ENCODE data around the gene DCST1. TPM values are rescaled to one million over a fixed set of nuclear protein-coding genes. Genes with fewer than 3 reads are reported as not detected.
A peak's percentile ranks its signal among the peaks of the same experiment; 100 is the strongest.

Gene DCST1
- total RNA-seq, 1 experiment from 2014 or later: not detected

DNA sequence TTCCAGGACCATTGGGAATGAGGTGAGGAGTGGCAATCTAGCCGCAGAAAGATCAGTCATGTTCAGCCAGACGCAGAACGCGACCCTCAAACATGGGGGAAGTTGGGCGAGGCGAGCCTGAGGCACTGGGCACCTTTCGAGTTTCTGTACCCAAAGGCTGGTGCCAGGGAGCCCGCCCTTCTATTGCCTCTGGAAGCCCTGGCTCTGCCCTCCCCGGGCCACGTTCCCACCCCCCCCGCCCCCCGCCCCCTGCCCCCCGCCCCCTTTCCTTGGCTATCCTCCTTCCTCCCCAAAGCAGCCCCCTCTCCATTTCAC, 33.3 kb upstream of the DCST1 start:
- H2AFZ ChIP-seq (ENCODE audit: low read length): peak overlapping the region; percentile 78
- POLR2A ChIA-PET (ENCODE audit: unreplicated experiment): no interaction called here
- peaks cover 34% of the 10 kb centered on the region for H3K4me1 ChIP-seq (ENCODE audit: insufficient read depth, low read length)
- CTCF ChIA-PET: interaction anchor here (0.8 to 1.5 kb wide), 2 partner anchors 29 to 85 kb away, joined by 3 to 4 read pairs; partner anchors contain the start of gene SHC1
- H3K9me2 ChIP-seq (replicated peaks; ENCODE audit: low read length): no peaks in the 10 kb centered on the region
- H3F3A ChIP-seq (ENCODE audit: low read length, unreplicated experiment): peaks cover 4% of the 10 kb centered on the region
- intact Hi-C loops (cut with micrococcal nuclease): loop anchor here (2.0 kb wide), 1 partner anchor 40 kb away; the partner anchor contains the start of gene PYGO2
- H3K9ac ChIP-seq (ENCODE audit: low read length): peak overlapping the region; percentile 70
- peak overlapping the region; percentile 97 for H3K4me2 ChIP-seq (ENCODE audit: low read length)
- peak overlapping the region; percentile 77 for H3K27ac ChIP-seq (ENCODE audit: low read length)
- DNase-seq (no peak), ATAC-seq (no peak; the same call in 1 of the 2 replicates)
- H3K36me3 ChIP-seq (ENCODE audit: low read depth, low read length): no peaks in the 10 kb centered on the region
- TF ChIP-seq EZH2 (IDR thresholded peaks at IDR 0.05; ENCODE audit: low read length, unreplicated experiment) (no peak), EZH2phosphoT487 (IDR thresholded peaks at IDR 0.05; ENCODE audit: borderline replicate concordance, low read length) (no peak)
- TF ChIP-seq, protein P1, sequence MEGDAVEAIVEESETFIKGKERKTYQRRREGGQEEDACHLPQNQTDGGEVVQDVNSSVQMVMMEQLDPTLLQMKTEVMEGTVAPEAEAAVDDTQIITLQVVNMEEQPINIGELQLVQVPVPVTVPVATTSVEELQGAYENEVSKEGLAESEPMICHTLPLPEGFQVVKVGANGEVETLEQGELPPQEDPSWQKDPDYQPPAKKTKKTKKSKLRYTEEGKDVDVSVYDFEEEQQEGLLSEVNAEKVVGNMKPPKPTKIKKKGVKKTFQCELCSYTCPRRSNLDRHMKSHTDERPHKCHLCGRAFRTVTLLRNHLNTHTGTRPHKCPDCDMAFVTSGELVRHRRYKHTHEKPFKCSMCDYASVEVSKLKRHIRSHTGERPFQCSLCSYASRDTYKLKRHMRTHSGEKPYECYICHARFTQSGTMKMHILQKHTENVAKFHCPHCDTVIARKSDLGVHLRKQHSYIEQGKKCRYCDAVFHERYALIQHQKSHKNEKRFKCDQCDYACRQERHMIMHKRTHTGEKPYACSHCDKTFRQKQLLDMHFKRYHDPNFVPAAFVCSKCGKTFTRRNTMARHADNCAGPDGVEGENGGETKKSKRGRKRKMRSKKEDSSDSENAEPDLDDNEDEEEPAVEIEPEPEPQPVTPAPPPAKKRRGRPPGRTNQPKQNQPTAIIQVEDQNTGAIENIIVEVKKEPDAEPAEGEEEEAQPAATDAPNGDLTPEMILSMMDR (conservative IDR thresholded peaks at IDR 0.05; ENCODE audit: low read depth, low read length): no peak
- H3K4me3 ChIP-seq (ENCODE audit: low read length): peak overlapping the region; percentile 83
- H3K9me3 ChIP-seq (ENCODE audit: low read length): no peaks in the 10 kb centered on the region
- no TSS peak for BruUV-seq (replicated peaks)
- no peaks in the 10 kb centered on the region for H4K20me1 ChIP-seq (ENCODE audit: low read length)
- H3K79me2 ChIP-seq (ENCODE audit: low read length): peaks cover 28% of the 10 kb centered on the region
- H3K27me3 ChIP-seq (ENCODE audit: low read length): no peaks in the 10 kb centered on the region

DNA sequence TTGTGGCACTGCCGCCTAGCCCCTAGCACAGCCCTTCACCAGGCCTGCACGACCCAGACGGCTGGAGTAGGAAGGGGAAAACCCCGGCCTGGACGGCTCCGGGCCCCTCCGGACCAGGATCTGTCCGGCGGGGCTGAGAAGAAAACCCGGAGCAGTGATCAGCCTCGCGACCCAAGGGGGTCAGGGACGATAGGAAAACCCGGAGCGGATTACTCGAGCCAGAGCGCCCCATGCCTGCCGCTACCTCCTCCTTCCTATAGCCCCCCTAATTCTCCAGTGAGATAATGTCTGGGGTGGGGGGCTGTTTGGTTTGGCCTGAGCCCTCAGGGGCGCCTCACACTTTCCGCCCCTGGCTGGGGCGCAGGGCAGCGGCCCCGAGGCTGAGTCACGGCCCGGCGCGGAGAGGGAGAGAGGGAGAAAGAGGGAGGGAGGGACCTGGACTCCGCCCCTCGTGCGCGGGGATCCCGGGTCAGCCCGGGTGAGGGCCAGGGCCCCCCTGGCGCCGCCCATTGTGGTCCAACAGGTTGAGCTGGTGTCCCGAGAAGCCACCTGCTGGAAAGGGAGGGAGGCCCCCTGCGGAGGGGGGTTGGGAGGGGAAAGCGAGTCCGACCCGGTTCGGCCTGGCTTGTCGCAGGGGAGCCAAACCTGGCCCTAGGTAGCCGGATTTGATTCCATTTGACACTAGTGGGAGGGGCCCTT, 32.7 kb upstream of the DCST1 start:
- DNase-seq (peak; percentile 98), ATAC-seq (peak; percentile 38)
- no TSS peak for BruUV-seq (replicated peaks)
- POLR2A ChIA-PET (ENCODE audit: unreplicated experiment): no interaction called here
- Histone ChIP-seq H3K4me2 (ENCODE audit: low read length) (peak overlapping the region; percentile 97), H3K27ac (ENCODE audit: low read length) (peak overlapping the region; percentile 77), H3K9me2 (replicated peaks; ENCODE audit: low read length) (no peaks in the 10 kb centered on the region), H3K4me3 (ENCODE audit: low read length) (peak overlapping the region; percentile 83), H3F3A (ENCODE audit: low read length, unreplicated experiment) (peaks cover 4% of the 10 kb centered on the region), H3K27me3 (ENCODE audit: low read length) (no peaks in the 10 kb centered on the region), H3K9ac (ENCODE audit: low read length) (peak overlapping the region; percentile 70), H3K4me1 (ENCODE audit: insufficient read depth, low read length) (peaks cover 39% of the 10 kb centered on the region), H3K36me3 (ENCODE audit: low read depth, low read length) (peaks cover under 1% of the 10 kb centered on the region; the same call in 1 of the 2 replicates), H3K79me2 (ENCODE audit: low read length) (peaks cover 33% of the 10 kb centered on the region), H2AFZ (ENCODE audit: low read length) (peak overlapping the region; percentile 68), H4K20me1 (ENCODE audit: low read length) (no peaks in the 10 kb centered on the region), H3K9me3 (ENCODE audit: low read length) (no peaks in the 10 kb centered on the region)
- intact Hi-C loops (cut with micrococcal nuclease): loop anchor here (1.0 to 2.0 kb wide), 3 partner anchors 18 to 40 kb away; partner anchors contain the start of genes CKS1B, FLAD1 and PYGO2
- CTCF ChIA-PET: interaction anchor here (0.7 to 4.1 kb wide), 2 partner anchors 17 to 40 kb away, joined by 3 to 16 read pairs; partner anchors contain the start of gene PYGO2
- TF ChIP-seq, protein P1 (conservative IDR thresholded peaks at IDR 0.05; ENCODE audit: low read depth, low read length): no peak
- TF ChIP-seq EZH2 (IDR thresholded peaks at IDR 0.05; ENCODE audit: low read length, unreplicated experiment) (no peak), EZH2phosphoT487 (IDR thresholded peaks at IDR 0.05; ENCODE audit: borderline replicate concordance, low read length) (no peak)

DNA sequence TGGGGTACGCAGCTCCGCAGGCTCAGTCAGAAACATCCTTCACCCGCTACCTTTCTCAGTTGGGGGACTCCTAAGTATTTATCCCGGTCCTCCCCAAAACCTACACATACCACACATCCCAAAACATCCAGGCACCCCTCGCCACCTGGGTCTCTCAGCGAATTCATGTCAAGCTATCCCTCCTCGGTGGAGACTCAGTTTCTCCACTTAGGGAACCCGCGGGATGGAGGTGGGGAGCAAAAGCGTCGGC, 32.3 kb upstream of the DCST1 start:
- CTCF ChIA-PET: interaction anchor here (4.1 kb wide), 1 partner anchor 16 kb away, joined by 16 read pairs; no protein-coding TSS in a partner anchor
- no TSS peak for BruUV-seq (replicated peaks)

More for the DNA sequence above, 32.3 kb upstream of the DCST1 start:
- no peaks in the 10 kb centered on the region for H3K27me3 ChIP-seq (ENCODE audit: low read length)
- H3K27ac ChIP-seq (ENCODE audit: low read length): peak overlapping the region; percentile 77
- H3F3A ChIP-seq (ENCODE audit: low read length, unreplicated experiment): peaks cover 4% of the 10 kb centered on the region
- no peaks in the 10 kb centered on the region for H4K20me1 ChIP-seq (ENCODE audit: low read length)
- peaks cover 38% of the 10 kb centered on the region for H3K79me2 ChIP-seq (ENCODE audit: low read length)
- peak overlapping the region; percentile 68 for H2AFZ ChIP-seq (ENCODE audit: low read length)
- H3K4me3 ChIP-seq (ENCODE audit: low read length): peak overlapping the region; percentile 83
- intact Hi-C loops (cut with micrococcal nuclease): loop anchor here (1.0 to 2.0 kb wide), 3 partner anchors 18 to 41 kb away; partner anchors contain the start of genes CKS1B, FLAD1 and PYGO2
- H3K9ac ChIP-seq (ENCODE audit: low read length): peak overlapping the region; percentile 70
- peaks cover 44% of the 10 kb centered on the region for H3K4me1 ChIP-seq (ENCODE audit: insufficient read depth, low read length)
- H3K36me3 ChIP-seq (ENCODE audit: low read depth, low read length): peaks cover 5% of the 10 kb centered on the region; the same call in 1 of the 2 replicates
- H3K9me3 ChIP-seq (ENCODE audit: low read length): no peaks in the 10 kb centered on the region
- DNase-seq (no peak), ATAC-seq (no peak)
- H3K9me2 ChIP-seq (replicated peaks; ENCODE audit: low read length): no peaks in the 10 kb centered on the region
- H3K4me2 ChIP-seq (ENCODE audit: low read length): peak overlapping the region; percentile 97
- TF ChIP-seq EZH2phosphoT487 (IDR thresholded peaks at IDR 0.05; ENCODE audit: borderline replicate concordance, low read length): no peak
- TF ChIP-seq EZH2 (IDR thresholded peaks at IDR 0.05; ENCODE audit: low read length, unreplicated experiment): no peak
- TF ChIP-seq, protein P1 (conservative IDR thresholded peaks at IDR 0.05; ENCODE audit: low read depth, low read length): no peak
- POLR2A ChIA-PET (ENCODE audit: unreplicated experiment): no interaction called here
